Aorta (tissue), 5 donors: ENCODE measurements around the gene PPP3CA. TPM values are rescaled to one million over a fixed set of nuclear protein-coding genes. Genes with fewer than 3 reads are reported as not detected.
A peak's percentile ranks its signal among the peaks of the same experiment; 100 is the strongest.

ENCODE experiments used
- ATAC-seq: fragments of 200-7000 bp; cut with Tn5 transposase; one replicate; pipeline ENCODE4 v1.9.1; 2022; ENCODE audit warnings: moderate library complexity; ENCODE audit not compliant: low FRiP score
- DNase-seq, 2 donors: peaks; one replicate each; pipeline ENCODE4 v3.0.0-alpha.2; 2020
- H3K27ac ChIP-seq, 2 donors: one replicate each; pipeline ENCODE4 v1.5.1; 2013; ENCODE audit warnings: low read length in 2 of 2, mild to moderate bottlenecking in 2 of 2, moderate library complexity in 2 of 2, control low read depth in 1 of 2, inconsistent platforms in 1 of 2, low read depth in 1 of 2
- H3K27me3 ChIP-seq, 2 donors: one replicate each; pipeline ENCODE4 v1.6.1; 2013; ENCODE audit warnings: control low read depth in 1 of 2, low read length in 1 of 2, mild to moderate bottlenecking in 1 of 2, moderate library complexity in 1 of 2; ENCODE audit not compliant: insufficient read depth in 2 of 2, control insufficient read depth in 1 of 2
- H3K36me3 ChIP-seq, 2 donors: one replicate each; pipeline ENCODE4 v1.6.1; 2013; ENCODE audit warnings: control low read depth in 1 of 2, low read length in 1 of 2, mild to moderate bottlenecking in 1 of 2; ENCODE audit not compliant: insufficient read depth in 2 of 2, control insufficient read depth in 1 of 2
- H3K4me1 ChIP-seq, 2 donors: one replicate each; pipeline ENCODE4 v1.6.1; 2013; ENCODE audit warnings: low read length in 2 of 2, control low read depth in 1 of 2, mild to moderate bottlenecking in 1 of 2, moderate library complexity in 1 of 2; ENCODE audit not compliant: insufficient read depth in 2 of 2, control insufficient read depth in 1 of 2
- H3K4me3 ChIP-seq, 2 donors: one replicate each; pipeline ENCODE4 v1.5.1; 2013; ENCODE audit warnings: low read length in 2 of 2, control low read depth in 1 of 2, mild to moderate bottlenecking in 1 of 2
- H3K9me3 ChIP-seq: one replicate; pipeline ENCODE4 v1.6.1; 2013; ENCODE audit warnings: mild to moderate bottlenecking, low read length; ENCODE audit not compliant: control insufficient read depth
- WGBS, 2 donors: extraction: QIAGEN DNeasy Blood & Tissue Kit; methylation state at CpG; one replicate each; pipeline ENCODE4 v1.1.7; 2013; 5-methylcytosine and 5-hydroxymethylcytosine counted together
- intact Hi-C, 2 donors: fragments of 100-400 bp; cut with DNase I; formaldehyde crosslinking; loops; one replicate each; pipeline versions ENCODE4 v1.14.2 to v1.15.0; 2022
- polyA plus RNA-seq, 2 donors: library from polyadenylated mRNA; stranded (reverse); fragments of 200-250 nt; gene quantifications; one replicate each; pipeline ENCODE4 v1.2.3, GENCODE V29; 2013
- total RNA-seq, 2 donors: library from RNA; stranded (reverse); fragmentation: NEBNext Ultra II Directional; extraction: Animal tissue kit (Norgen Biotek cat#: 25700); gene quantifications; one replicate each; pipeline ENCODE4 v1.2.1, GENCODE V29; 2021
- donor health status: healthy with polysubstance abuse.
- donor health status: Bipolar disorder and iron deficiency.
- donor health status: DM: no; HTN: no; CAD: no.
- donor health status: DM: no; HTN: no; CAD: no.
- donor health status: DM: yes; HTN: yes; CAD: no.

PPP3CA gene
- total and polyA plus RNA-seq, 4 donors, result 6.8 to 56.4 (median 24.7) TPM

- H3K9me3 ChIP-seq, result no peaks in the 10 kb centered on the region
- peaks cover 0 to 5% of the 10 kb centered on the region in 2 donors for H3K4me1 ChIP-seq
- peak in 1 of 2 donors; percentile 62 for DNase-seq
- H3K4me3 ChIP-seq, result no peak overlapping the region
- no peaks in the 10 kb centered on the region for H3K36me3 ChIP-seq
- H3K27ac ChIP-seq, result no peak overlapping the region
- no peaks in the 10 kb centered on the region for H3K27me3 ChIP-seq
- WGBS, 2 donors, result 21 to 28% methylated on average over 3 of the region's 3 CpGs
- ATAC-seq, result peak; percentile 88
- intact Hi-C loops, result no loop called here
Observed at GRCh38 chr4:101279377-101279871, 67.9 kb downstream of the PPP3CA start.

- no peaks in the 10 kb centered on the region for H3K27me3 ChIP-seq
- peaks cover 0 to 5% of the 10 kb centered on the region in 2 donors for H3K4me1 ChIP-seq
- 1 to 45% methylated on average over 1 of the region's 1 CpG for WGBS, 2 donors
Observed at GRCh38 chr4:101277671-101278070, 69.7 kb downstream of the PPP3CA start.

GRCh38 chr4:101276661-101277060 lies 70.7 kb downstream of the PPP3CA start:
- DNase-seq, result no peak

More at GRCh38 chr4:101277671-101278070, 69.7 kb downstream of the PPP3CA start:
- ATAC-seq (no peak), DNase-seq (no peak)
- Histone ChIP-seq H3K4me3 (no peak overlapping the region), H3K36me3 (no peaks in the 10 kb centered on the region), H3K9me3 (no peaks in the 10 kb centered on the region), H3K27ac (no peak overlapping the region)
- intact Hi-C loops, result no loop called here

GRCh38 chr4:101274888-101275752 lies 72.2 kb downstream of the PPP3CA start:
- intact Hi-C loops, result no loop called here

More at GRCh38 chr4:101276661-101277060, 70.7 kb downstream of the PPP3CA start:
- H3K27ac ChIP-seq, result no peak overlapping the region
- H3K9me3 ChIP-seq, result no peaks in the 10 kb centered on the region
- no peaks in the 10 kb centered on the region for H3K36me3 ChIP-seq
- H3K27me3 ChIP-seq, result no peaks in the 10 kb centered on the region
- H3K4me3 ChIP-seq, result no peak overlapping the region
- ATAC-seq, result no peak
- peaks cover 0 to 5% of the 10 kb centered on the region in 2 donors for H3K4me1 ChIP-seq
- intact Hi-C loops, result no loop called here
- WGBS, 2 donors, result 95 to 98% methylated on average over 3 of the region's 3 CpGs

GRCh38 chr4:101271516-101271915 lies 75.8 kb downstream of the PPP3CA start:
- H3K4me3 ChIP-seq, result no peak overlapping the region
- intact Hi-C loops, result no loop called here
- WGBS, 2 donors, result 79 to 81% methylated on average over 2 of the region's 2 CpGs
- no peak for DNase-seq
- H3K4me1 ChIP-seq, result peaks cover 0 to 2% of the 10 kb centered on the region in 2 donors
- ATAC-seq, result no peak
- H3K9me3 ChIP-seq, result no peaks in the 10 kb centered on the region
- no peak overlapping the region for H3K27ac ChIP-seq
- H3K27me3 ChIP-seq, result no peaks in the 10 kb centered on the region
- no peaks in the 10 kb centered on the region for H3K36me3 ChIP-seq

More at GRCh38 chr4:101274888-101275752, 72.2 kb downstream of the PPP3CA start:
- DNase-seq (no peak), ATAC-seq (no peak)
- no peak overlapping the region for H3K27ac ChIP-seq
- H3K27me3 ChIP-seq, result no peaks in the 10 kb centered on the region
- no peak overlapping the region for H3K4me3 ChIP-seq
- H3K4me1 ChIP-seq, result peaks cover 0 to 5% of the 10 kb centered on the region in 2 donors
- WGBS, 2 donors, result 32 to 36% methylated on average over 7 of the region's 7 CpGs
- no peaks in the 10 kb centered on the region for H3K36me3 ChIP-seq
- H3K9me3 ChIP-seq, result no peaks in the 10 kb centered on the region

GRCh38 chr4:101269682-101270081 lies 77.6 kb downstream of the PPP3CA start:
- ATAC-seq (no peak), DNase-seq (no peak)
- intact Hi-C loops, result no loop called here
- no peak overlapping the region for H3K27ac ChIP-seq
- no peaks in the 10 kb centered on the region for H3K4me1 ChIP-seq
- no peaks in the 10 kb centered on the region for H3K36me3 ChIP-seq
- H3K9me3 ChIP-seq, result no peaks in the 10 kb centered on the region
- WGBS, 2 donors, result 95 to 98% methylated on average over 1 of the region's 1 CpG
- no peaks in the 10 kb centered on the region for H3K27me3 ChIP-seq
- H3K4me3 ChIP-seq, result no peak overlapping the region

GRCh38 chr4:101265816-101266172 lies 81.5 kb downstream of the PPP3CA start:
- H3K4me1 ChIP-seq, result no peaks in the 10 kb centered on the region
- no peaks in the 10 kb centered on the region for H3K9me3 ChIP-seq
- WGBS, 2 donors, result 70 to 74% methylated on average over 1 of the region's 1 CpG
- no peaks in the 10 kb centered on the region for H3K36me3 ChIP-seq
- DNase-seq, result no peak
- intact Hi-C loops, result no loop called here
- H3K27me3 ChIP-seq, result no peaks in the 10 kb centered on the region
- no peak overlapping the region for H3K27ac ChIP-seq
- no peak for ATAC-seq
- H3K4me3 ChIP-seq, result no peak overlapping the region

GRCh38 chr4:101264993-101265815 lies 82.1 kb downstream of the PPP3CA start:
- Histone ChIP-seq H3K4me1 (no peaks in the 10 kb centered on the region), H3K36me3 (no peaks in the 10 kb centered on the region), H3K9me3 (no peaks in the 10 kb centered on the region), H3K4me3 (no peak overlapping the region), H3K27me3 (no peaks in the 10 kb centered on the region), H3K27ac (no peak overlapping the region)
- no peak for DNase-seq
- ATAC-seq, result no peak
- intact Hi-C loops, result no loop called here
- 71 to 79% methylated on average over 2 of the region's 2 CpGs for WGBS, 2 donors
